CD4-positive, alpha-beta T cell treated with Interleukin-21 for 1 hour (primary cell): ENCODE data around the gene CELSR1.
"Not testable (repeated sequence)": the region's sequence is repeated elsewhere in the genome, so short reads cannot be mapped to it uniquely, and the experiment has no call there.

Source experiments
- DNase-seq: peaks from one replicate; pipeline ENCODE4 v3.0.0-alpha.2; 2020

Gene CELSR1

GRCh38 chr22:46533070-46533833 is 4.2 kb downstream of the CELSR1 start:
- DNase-seq: no peak

DNA sequence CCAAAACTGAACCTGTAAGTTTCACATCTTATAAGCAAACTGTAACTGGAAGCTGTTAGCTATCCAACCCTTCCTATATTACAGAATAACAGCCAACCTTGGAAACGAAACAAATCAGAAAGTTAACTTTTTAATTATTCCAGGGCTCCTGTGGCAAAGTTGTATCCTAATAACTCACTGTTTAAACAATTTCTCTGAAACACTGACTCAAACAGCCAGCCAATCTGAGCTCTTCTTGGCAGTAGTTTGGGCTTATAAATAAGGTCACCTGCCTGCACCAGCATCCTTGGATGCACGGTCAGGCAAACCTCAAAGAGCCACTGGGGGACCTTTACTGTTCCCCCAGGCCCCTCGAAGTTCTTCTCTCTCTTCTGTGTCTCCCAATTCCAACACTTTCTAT is 5.0 kb downstream of the CELSR1 start:
- no peak for DNase-seq

GRCh38 chr22:46531581-46532175 is 5.7 kb downstream of the CELSR1 start:
- DNase-seq: no peak

- no peak for DNase-seq
Measured at GRCh38 chr22:46528121-46528610, 9.3 kb downstream of the CELSR1 start.

- no peak for DNase-seq
Measured at GRCh38 chr22:46526244-46526839, 11.1 kb downstream of the CELSR1 start.

GRCh38 chr22:46525389-46526243 is 11.8 kb downstream of the CELSR1 start:
- no peak for DNase-seq

GRCh38 chr22:46524203-46524740 is 13.1 kb downstream of the CELSR1 start:
- DNase-seq: no peak

DNA sequence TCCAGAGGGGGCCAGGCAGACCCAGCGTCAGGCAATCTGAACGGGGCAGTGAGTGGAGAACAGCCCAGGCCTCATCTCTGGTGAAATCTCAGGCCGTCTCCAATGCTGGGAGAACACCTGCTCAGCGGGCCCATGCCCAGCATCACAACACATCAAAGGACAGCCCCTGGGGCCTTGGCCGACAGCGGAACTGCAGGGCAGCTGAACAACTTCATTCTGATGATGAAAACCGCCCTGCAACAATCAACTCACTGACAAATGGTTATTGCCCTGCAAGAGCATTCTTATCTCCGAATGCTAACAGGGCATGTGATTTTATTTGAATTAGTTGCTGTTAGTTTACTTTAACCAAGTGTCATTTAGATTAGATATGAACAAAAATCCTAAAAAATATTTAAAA is 14.6 kb downstream of the CELSR1 start:
- no peak for DNase-seq

DNA sequence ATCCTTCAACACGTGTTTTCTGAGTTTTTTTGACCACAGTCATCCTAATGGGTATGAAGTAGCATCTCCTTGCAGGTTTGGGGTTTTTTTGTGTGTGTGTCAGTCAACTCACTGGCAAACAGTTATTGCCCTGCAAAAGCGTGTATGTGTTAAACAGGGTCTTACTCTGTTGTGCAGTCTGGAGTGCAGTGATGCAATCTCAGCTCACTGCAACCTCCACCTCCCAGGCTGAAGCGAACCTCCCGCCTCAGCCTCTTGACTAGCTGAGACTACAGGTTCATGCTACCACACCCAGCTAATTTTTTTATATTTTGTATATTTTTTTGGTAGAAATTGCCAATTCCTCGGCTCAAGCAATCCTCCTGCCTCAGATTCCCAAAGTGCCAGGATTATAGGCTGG is 15.4 kb downstream of the CELSR1 start:
- DNase-seq: no peak

DNA sequence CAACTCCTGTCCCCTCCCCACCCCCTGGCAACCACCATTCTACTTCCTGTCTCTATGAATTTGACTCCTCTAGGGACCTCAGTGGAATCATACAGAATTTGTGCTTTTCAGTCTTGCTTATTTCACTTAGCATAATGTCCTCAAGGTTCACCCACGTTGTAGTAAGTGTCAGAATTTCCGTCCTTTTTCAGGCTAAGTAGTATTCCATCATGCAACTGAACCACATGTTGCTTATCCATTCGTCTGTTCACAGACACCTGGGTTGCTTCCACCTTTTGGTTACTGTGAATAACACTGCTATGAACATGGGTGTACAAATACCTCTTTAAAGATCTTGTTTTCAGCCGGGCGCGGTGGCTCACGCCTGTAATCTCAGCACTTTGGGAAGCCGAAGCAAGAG is 16.5 kb downstream of the CELSR1 start:
- DNase-seq: no peak

DNA sequence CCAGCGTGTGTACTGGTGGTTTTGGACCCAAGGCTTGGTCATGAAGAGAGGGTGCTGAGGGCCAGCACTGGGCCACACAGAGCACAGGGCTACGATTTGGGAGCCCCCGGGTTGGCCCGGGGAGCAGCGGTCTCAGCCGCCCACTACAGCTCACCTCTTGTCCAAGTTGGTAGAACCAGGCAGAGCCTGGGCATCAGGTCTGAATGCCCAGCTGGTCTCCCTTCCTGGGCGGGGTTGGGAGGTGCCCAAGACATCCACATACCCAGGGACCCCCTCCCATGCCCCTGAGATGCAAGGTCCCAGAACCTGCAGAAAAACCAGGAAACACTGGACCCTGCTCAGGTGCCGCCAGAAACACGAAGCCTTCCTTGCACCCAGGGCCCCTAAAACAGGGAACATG is 18.0 kb downstream of the CELSR1 start:
- no peak for DNase-seq

DNA sequence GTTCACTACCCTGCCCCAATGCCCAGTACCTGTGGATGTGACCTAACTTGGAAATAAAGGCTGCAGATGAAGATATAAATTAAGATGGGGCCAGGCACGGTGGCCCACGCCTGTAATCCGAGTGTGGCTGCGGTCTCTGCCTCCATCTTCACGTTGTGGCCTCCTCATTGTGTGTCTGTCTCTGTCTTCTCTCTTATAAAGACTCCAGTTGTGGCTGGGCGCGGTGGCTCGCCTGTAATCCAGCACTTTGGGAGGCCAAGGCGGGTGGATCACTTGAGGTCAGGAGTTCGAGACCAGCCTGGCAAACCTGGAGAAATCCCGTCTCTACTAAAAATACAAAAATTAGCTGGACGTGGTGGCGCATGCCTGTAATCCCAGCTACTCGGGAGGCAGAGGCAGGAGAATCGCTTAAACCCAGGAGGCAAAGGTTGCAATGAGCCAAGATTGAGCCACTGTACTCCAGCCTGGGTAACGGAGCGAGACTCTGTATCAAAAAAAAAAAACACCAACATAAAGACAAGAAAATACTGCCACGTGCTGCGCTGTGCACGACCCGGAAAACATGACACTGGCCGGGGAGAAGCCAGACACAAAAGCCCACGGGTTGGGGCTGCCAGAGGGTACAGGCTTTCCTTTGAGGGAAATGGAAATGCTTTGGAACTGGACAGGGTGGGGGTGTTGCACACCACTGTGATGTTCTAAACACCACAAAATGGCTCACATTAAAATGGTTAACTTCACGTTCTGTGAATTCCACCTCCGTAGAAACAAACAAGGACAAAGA is 18.7 kb downstream of the CELSR1 start:
- DNase-seq: no peak

DNA sequence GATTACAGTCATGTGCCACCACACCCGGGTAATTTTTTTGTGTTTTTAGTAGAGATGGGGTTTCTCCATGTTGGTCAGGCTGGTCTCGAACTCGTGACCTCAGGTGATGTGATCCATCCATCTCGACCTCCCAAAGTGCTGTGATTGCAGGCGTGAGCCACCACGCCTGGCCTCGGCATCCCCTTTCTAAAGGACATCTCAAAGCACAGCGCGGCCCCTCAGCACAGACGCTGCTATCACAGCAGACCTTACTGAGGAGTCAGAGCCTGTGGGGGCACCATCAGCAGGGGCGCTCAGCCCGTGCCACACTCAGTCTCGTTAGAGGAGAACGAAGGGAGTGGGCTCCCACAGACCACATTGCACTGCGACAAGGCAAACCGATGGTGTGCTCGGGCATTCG is 19.4 kb downstream of the CELSR1 start:
- no peak for DNase-seq

DNA sequence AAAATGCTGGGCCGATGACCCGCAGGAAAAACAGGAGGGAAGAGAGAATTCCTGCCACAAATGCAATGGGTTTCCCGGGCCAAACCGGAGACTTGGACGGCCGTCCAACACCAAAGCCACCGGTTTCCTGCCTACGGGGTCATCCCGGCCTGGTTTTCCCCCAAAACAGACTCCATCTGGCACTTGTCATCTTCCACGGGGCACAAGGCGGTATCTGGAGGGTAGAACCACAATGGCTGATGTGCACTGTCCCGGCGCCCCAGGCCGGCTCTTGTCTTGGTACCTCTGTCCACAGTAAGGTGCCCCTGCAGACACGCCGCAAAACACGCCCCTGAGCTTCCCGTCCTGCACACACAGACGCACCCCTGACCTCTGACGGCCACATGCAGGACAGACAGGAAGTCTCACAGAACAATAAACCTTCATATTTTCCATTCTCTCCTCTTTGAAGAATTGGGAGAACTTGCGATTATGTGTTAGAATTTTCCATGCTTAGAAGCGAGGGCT is 20.1 kb downstream of the CELSR1 start:
- DNase-seq: no peak

DNA sequence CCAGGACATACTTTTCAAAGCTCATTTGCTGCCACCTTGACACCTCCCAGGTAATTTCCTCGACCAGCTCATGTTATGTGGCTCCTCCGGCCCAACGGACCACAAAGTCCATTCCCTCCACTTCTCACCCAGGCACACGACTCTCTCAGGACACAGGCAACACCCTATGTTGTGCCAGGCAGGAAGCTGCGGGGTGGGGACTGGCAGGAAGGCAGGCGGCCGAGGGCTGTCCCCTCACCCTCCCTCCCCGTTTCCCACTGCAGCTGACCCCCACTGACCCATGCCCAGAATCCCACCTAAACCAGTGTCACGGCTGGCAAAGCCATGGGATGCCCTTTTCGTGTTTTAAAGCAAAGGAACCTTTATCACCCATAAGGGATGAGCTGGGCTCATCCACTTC is 20.8 kb downstream of the CELSR1 start:
- DNase-seq: no peak

- not testable (repeated sequence) for DNase-seq
Measured at GRCh38 chr22:46516112-46516487, 21.3 kb downstream of the CELSR1 start.

- DNase-seq: no peak
Measured at GRCh38 chr22:46515208-46516111, 22.0 kb downstream of the CELSR1 start.

- DNase-seq: no peak
Measured at GRCh38 chr22:46514592-46515207, 22.7 kb downstream of the CELSR1 start.

- DNase-seq: no peak
Measured at GRCh38 chr22:46513908-46514550, 23.4 kb downstream of the CELSR1 start.

- DNase-seq: no peak
Measured at GRCh38 chr22:46512683-46513082, 24.7 kb downstream of the CELSR1 start.
